ENCODE results near the gene GLIPR2. TPM values are rescaled to one million over a fixed set of nuclear protein-coding genes. Genes with fewer than 3 reads are reported as not detected.

The GLIPR2 gene
- polyA plus RNA-seq, 3 donors = 213 to 528 (median 520) TPM

GRCh38 chr9:36150574-36151315, 14.2 kb downstream of the GLIPR2 start:
- peak; percentile 49 to 76 (median 71) for DNase-seq
- peaks cover 32 to 55% of the 10 kb centered on the region in 2 donors for H3K36me3 ChIP-seq (replicated peaks in 1 of 2; ENCODE audit: control insufficient read depth in 1 of 2, insufficient read depth in 2 of 2, low read length in 2 of 2)
- peak overlapping the region; percentile 97 to 99 for H3K27ac ChIP-seq (ENCODE audit: low read depth in 1 of 2, low read length in 2 of 2)
- 0% methylated on average over 2 of the region's 4 CpGs for WGBS (ENCODE audit: insufficient coverage)
- Mint-ChIP-seq H3K9me3 (peaks cover 0 to 2% (median 0%) of the 10 kb centered on the region in 7 donors), H3K27ac (peak overlapping the region; percentile 98 to 100 (median 100)), H3K27me3 (ENCODE audit: low read depth in 3 of 3) (peaks cover 0 to 2% (median 0%) of the 10 kb centered on the region in 3 donors), H3K36me3 (peaks cover 61 to 85% of the 10 kb centered on the region in 2 donors), H3K4me1 (peaks cover 90% of the 10 kb centered on the region), H3K4me3 (peak overlapping the region; percentile 62 to 87)
- H3K79me2 ChIP-seq (ENCODE audit: insufficient read depth, low read length) = peaks cover 58% of the 10 kb centered on the region
- H3K4me3 ChIP-seq (replicated peaks in 1 of 3; ENCODE audit: low read depth in 2 of 3, low read length in 3 of 3) = peak overlapping the region in 1 of 3 experiments; percentile 52
- H2AFZ ChIP-seq (ENCODE audit: insufficient read depth, low read depth, low read length, poor library complexity, severe bottlenecking) = no peak overlapping the region
- intact Hi-C loops (cut with micrococcal nuclease) = loop anchor here in 1 of 2 donors (2.0 to 5.0 kb wide), 2 partner anchors 14 to 48 kb away; partner anchors contain the start of gene GLIPR2
- H3K4me1 ChIP-seq (ENCODE audit: control insufficient read depth in 1 of 2, insufficient read depth in 2 of 2, low read length in 2 of 2) = peaks cover 99 to 100% of the 10 kb centered on the region in 2 donors
- H3K4me2 ChIP-seq (replicated peaks; ENCODE audit: extremely low read depth, low read length, poor library complexity, severe bottlenecking) = peak overlapping the region; percentile 67
- peaks cover 30% of the 10 kb centered on the region for H4K20me1 ChIP-seq (ENCODE audit: insufficient read depth, low read length)
- TF ChIP-seq CTCF (IDR thresholded peaks at IDR 0.05) = no peak
- peaks cover 0 to 2% of the 10 kb centered on the region in 2 donors for H3K9me3 ChIP-seq (replicated peaks in 1 of 2; ENCODE audit: control insufficient read depth in 1 of 2, insufficient read depth in 1 of 2, low read length in 2 of 2)
- H3K9ac ChIP-seq (ENCODE audit: insufficient read depth, low read length, poor library complexity, severe bottlenecking) = peak overlapping the region; percentile 89
- H3K27me3 ChIP-seq (ENCODE audit: control insufficient read depth in 2 of 2, insufficient read depth in 2 of 2, low read length in 2 of 2) = no peaks in the 10 kb centered on the region

DNA sequence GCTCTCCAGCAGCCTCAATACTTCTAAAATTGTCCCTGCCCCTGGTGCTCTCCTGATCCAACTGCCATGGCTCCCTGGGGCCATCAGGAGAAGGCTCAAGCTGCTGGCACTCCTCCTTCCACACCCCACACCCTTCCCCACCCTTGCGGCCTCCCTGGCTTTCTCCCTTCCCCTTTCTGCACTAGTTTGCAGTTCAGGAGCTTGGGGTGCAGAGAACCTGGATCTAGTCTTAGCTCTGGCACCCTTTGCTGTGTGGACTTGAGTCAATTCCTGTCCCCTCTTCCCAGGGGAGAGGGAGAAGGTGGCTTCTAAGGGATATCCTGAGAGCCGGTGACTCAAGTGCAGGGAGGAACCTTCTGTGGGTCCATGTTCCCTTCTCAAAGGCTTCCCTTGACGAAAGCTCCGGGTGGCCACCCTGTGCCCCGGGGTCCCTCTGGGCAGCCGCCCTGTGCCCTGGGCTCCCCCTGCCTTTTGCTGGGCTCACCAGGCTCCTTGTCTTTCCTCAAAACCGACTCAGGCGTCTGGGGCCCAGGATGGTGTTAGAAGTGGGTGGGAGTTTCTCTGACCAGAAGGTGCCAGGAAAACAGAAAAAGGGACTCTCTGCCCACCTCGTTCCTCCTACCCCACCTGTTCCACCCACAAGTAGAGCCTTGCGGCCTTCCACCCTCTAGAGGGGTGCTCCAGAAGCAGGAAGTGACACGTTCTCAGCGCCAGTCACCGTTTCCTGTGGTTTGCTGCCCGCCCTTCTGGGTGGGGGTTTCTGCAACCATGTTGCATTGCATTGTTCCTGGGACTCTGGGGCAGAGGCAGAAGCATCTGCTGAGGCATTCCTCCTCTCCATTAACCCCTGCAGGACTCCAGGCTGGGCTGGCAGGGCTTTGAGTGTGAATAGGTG, 15.0 kb downstream of the GLIPR2 start:
- no peak overlapping the region for H2AFZ ChIP-seq (ENCODE audit: insufficient read depth, low read depth, low read length, poor library complexity, severe bottlenecking)
- Mint-ChIP-seq H3K4me3 (peak overlapping the region; percentile 62 to 87), H3K9me3 (peaks cover 0 to 2% (median 0%) of the 10 kb centered on the region in 7 donors), H3K27me3 (ENCODE audit: low read depth in 3 of 3) (peaks cover 0 to 2% (median 0%) of the 10 kb centered on the region in 3 donors), H3K4me1 (peaks cover 82% of the 10 kb centered on the region), H3K36me3 (peaks cover 59 to 85% of the 10 kb centered on the region in 2 donors), H3K27ac (peak overlapping the region; percentile 98 to 100 (median 100))
- peaks cover 22% of the 10 kb centered on the region for H4K20me1 ChIP-seq (ENCODE audit: insufficient read depth, low read length)
- no peak for TF ChIP-seq CTCF (IDR thresholded peaks at IDR 0.05)
- H3K36me3 ChIP-seq (replicated peaks in 1 of 2; ENCODE audit: control insufficient read depth in 1 of 2, insufficient read depth in 2 of 2, low read length in 2 of 2) = peaks cover 35 to 55% of the 10 kb centered on the region in 2 donors
- peaks cover 57% of the 10 kb centered on the region for H3K79me2 ChIP-seq (ENCODE audit: insufficient read depth, low read length)
- DNase-seq = peak; percentile 94 to 97 (median 97)
- H3K9ac ChIP-seq (ENCODE audit: insufficient read depth, low read length, poor library complexity, severe bottlenecking) = peak overlapping the region; percentile 89
- H3K27ac ChIP-seq (ENCODE audit: low read depth in 1 of 2, low read length in 2 of 2) = peak overlapping the region; percentile 97 to 99
- H3K27me3 ChIP-seq (ENCODE audit: control insufficient read depth in 2 of 2, insufficient read depth in 2 of 2, low read length in 2 of 2) = no peaks in the 10 kb centered on the region
- intact Hi-C loops (cut with micrococcal nuclease) = loop anchor here in 1 of 2 donors (2.0 to 5.0 kb wide), 2 partner anchors 15 to 49 kb away; partner anchors contain the start of gene GLIPR2
- H3K4me1 ChIP-seq (ENCODE audit: control insufficient read depth in 1 of 2, insufficient read depth in 2 of 2, low read length in 2 of 2) = peaks cover 91 to 92% of the 10 kb centered on the region in 2 donors
- peak overlapping the region; percentile 67 for H3K4me2 ChIP-seq (replicated peaks; ENCODE audit: extremely low read depth, low read length, poor library complexity, severe bottlenecking)
- H3K9me3 ChIP-seq (replicated peaks in 1 of 2; ENCODE audit: control insufficient read depth in 1 of 2, insufficient read depth in 1 of 2, low read length in 2 of 2) = no peaks in the 10 kb centered on the region
- peak overlapping the region in 2 of 3 experiments; percentile 19 to 52 for H3K4me3 ChIP-seq (replicated peaks in 1 of 3; ENCODE audit: low read depth in 2 of 3, low read length in 3 of 3)
- 5% methylated on average over 6 of the region's 14 CpGs for whole genome bisulfite sequencing (ENCODE audit: insufficient coverage)
